Right cardiac atrium (tissue), 5 donors: ENCODE results near the gene SELPLG. TPM values are rescaled to one million over a fixed set of nuclear protein-coding genes. Genes with fewer than 3 reads are reported as not detected.
A peak's percentile ranks its signal among the peaks of the same experiment; 100 is the strongest.
"Not testable (repeated sequence)": the region's sequence is repeated elsewhere in the genome, so short reads cannot be mapped to it uniquely, and the experiment has no call there.

Experiments
- ATAC-seq, 2 donors: fragments of 200-7000 bp; cut with Tn5 transposase; one replicate each; pipeline versions ENCODE4 v1.8.0 to v1.9.1; 2020; ENCODE audit warnings: moderate library complexity in 2 of 2, mild to moderate bottlenecking in 1 of 2
- DNase-seq, 3 donors: peaks; one replicate each; pipeline ENCODE4 v3.0.0-alpha.2; 2020
- H3K27ac ChIP-seq: one replicate; pipeline ENCODE4 v1.5.1; 2013; ENCODE audit warnings: mild to moderate bottlenecking, low read length, control low read depth, moderate library complexity
- H3K27me3 ChIP-seq: one replicate; pipeline ENCODE4 v1.6.1; 2013; ENCODE audit not compliant: control insufficient read depth, insufficient read depth
- H3K4me1 ChIP-seq: one replicate; pipeline ENCODE4 v1.6.1; 2013; ENCODE audit warnings: low read length; ENCODE audit not compliant: control insufficient read depth, insufficient read depth
- H3K4me3 ChIP-seq: one replicate; pipeline ENCODE4 v1.5.1; 2013; ENCODE audit warnings: low read length, control low read depth
- H3K9me3 ChIP-seq: one replicate; pipeline ENCODE4 v1.6.1; 2013; ENCODE audit warnings: low read length; ENCODE audit not compliant: control insufficient read depth
- WGBS: extraction: QIAGEN DNeasy Blood & Tissue Kit; methylation state at CpG from one replicate; pipeline ENCODE4 v1.1.7; 2013; 5-methylcytosine and 5-hydroxymethylcytosine counted together
- intact Hi-C, 4 donors: fragments of 100-400 bp; cut with DNase I; formaldehyde crosslinking; loops; one replicate each; pipeline versions ENCODE4 v1.11.0 to v1.14.0; 2022 to 2023
- polyA plus RNA-seq: library from polyadenylated mRNA; stranded (reverse); fragments of 200-250 nt; gene quantifications from one replicate; pipeline ENCODE4 v1.2.3, GENCODE V29; 2013
- total RNA-seq, 4 donors: library from RNA; stranded (reverse); fragmentation: NEBNext Ultra II Directional; extraction: Animal tissue kit (Norgen Biotek cat#: 25700); gene quantifications; one replicate each; pipeline ENCODE4 v1.2.1, GENCODE V29; 2021
- donor health status: healthy with polysubstance abuse.
- donor health status: DM: no; HTN: yes; CAD: no.
- donor health status: DM: no; HTN: no; CAD: no.
- donor health status: DM: no; HTN: yes; CAD: no; lungs with severe emphysema.
- donor health status: DM: yes; HTN: yes; CAD: no.

Gene SELPLG
- total and polyA plus RNA-seq, 5 donors = 1.9 to 6.2 (median 3.8) TPM

GRCh38 chr12:108595711-108596647 is 37.7 kb downstream of the SELPLG start:
- Histone ChIP-seq H3K4me1 (no peaks in the 10 kb centered on the region), H3K27ac (no peak overlapping the region), H3K27me3 (no peaks in the 10 kb centered on the region), H3K4me3 (no peak overlapping the region), H3K9me3 (no peaks in the 10 kb centered on the region)
- DNase-seq (no peak), ATAC-seq (no peak)
- intact Hi-C loops = no loop called here
- 66% methylated on average over 17 of the region's 17 CpGs for WGBS

DNA sequence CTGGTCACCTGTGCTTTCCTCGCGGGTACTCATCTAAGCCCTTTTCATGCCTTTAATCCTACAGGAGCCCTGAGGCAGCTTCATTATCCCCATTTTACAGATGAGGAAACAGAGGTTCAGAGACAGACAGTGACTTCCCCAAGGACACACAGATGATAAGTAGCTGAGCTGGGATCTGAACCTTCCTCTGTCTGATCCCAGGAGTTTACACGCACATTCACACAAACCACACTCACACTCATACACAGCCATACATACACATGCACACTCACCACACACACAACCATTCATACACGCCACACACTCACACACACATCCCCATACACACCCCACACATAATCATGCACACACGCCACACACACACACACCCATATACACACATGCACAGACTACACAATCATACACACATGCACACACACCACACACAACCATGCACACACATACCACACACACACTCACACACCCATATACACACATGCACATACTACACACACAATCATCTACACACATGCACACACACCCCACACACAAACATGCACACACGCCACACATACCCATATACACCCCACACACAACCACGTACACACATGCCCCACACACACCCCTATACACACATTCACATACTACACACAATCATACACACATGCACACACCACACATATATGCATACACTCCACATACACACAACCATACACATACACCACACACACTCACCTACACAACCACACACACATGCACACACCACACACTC is 38.6 kb downstream of the SELPLG start:
- Histone ChIP-seq H3K4me3 (no peak overlapping the region), H3K27me3 (no peaks in the 10 kb centered on the region), H3K4me1 (no peaks in the 10 kb centered on the region), H3K27ac (no peak overlapping the region), H3K9me3 (no peaks in the 10 kb centered on the region)
- ATAC-seq = no peak
- intact Hi-C loops = no loop called here
- 96% methylated on average over 7 of the region's 7 CpGs for WGBS
- no peak for DNase-seq

- no peak overlapping the region for H3K27ac ChIP-seq
- ATAC-seq (no peak), DNase-seq (no peak)
- 98% methylated on average over 10 of the region's 10 CpGs for WGBS
- no peaks in the 10 kb centered on the region for H3K9me3 ChIP-seq
- no peaks in the 10 kb centered on the region for H3K27me3 ChIP-seq
- no peak overlapping the region for H3K4me3 ChIP-seq
- intact Hi-C loops = no loop called here
- H3K4me1 ChIP-seq = no peaks in the 10 kb centered on the region
Observed at GRCh38 chr12:108594323-108594903, 39.3 kb downstream of the SELPLG start.

- no peak for DNase-seq
- Histone ChIP-seq H3K27ac (no peak overlapping the region), H3K4me1 (no peaks in the 10 kb centered on the region), H3K4me3 (no peak overlapping the region), H3K9me3 (no peaks in the 10 kb centered on the region), H3K27me3 (no peaks in the 10 kb centered on the region)
- ATAC-seq = no peak
- 91% methylated on average over 25 of the region's 25 CpGs for WGBS
- intact Hi-C loops = no loop called here
Observed at GRCh38 chr12:108592033-108592909, 41.4 kb downstream of the SELPLG start.

GRCh38 chr12:108591267-108591980 is 42.3 kb downstream of the SELPLG start:
- no peaks in the 10 kb centered on the region for H3K4me1 ChIP-seq
- intact Hi-C loops = no loop called here
- WGBS = 79% methylated on average over 22 of the region's 22 CpGs
- no peaks in the 10 kb centered on the region for H3K9me3 ChIP-seq
- no peaks in the 10 kb centered on the region for H3K27me3 ChIP-seq
- no peak for ATAC-seq
- no peak overlapping the region for H3K27ac ChIP-seq
- DNase-seq = no peak
- H3K4me3 ChIP-seq = no peak overlapping the region

GRCh38 chr12:108590463-108590862 is 43.2 kb downstream of the SELPLG start:
- H3K4me3 ChIP-seq, intact Hi-C loops, DNase-seq, H3K27ac ChIP-seq, H3K27me3 ChIP-seq, H3K9me3 ChIP-seq, ATAC-seq, H3K4me1 ChIP-seq: not testable (repeated sequence)
- 89% methylated on average over 9 of the region's 9 CpGs for WGBS

DNA sequence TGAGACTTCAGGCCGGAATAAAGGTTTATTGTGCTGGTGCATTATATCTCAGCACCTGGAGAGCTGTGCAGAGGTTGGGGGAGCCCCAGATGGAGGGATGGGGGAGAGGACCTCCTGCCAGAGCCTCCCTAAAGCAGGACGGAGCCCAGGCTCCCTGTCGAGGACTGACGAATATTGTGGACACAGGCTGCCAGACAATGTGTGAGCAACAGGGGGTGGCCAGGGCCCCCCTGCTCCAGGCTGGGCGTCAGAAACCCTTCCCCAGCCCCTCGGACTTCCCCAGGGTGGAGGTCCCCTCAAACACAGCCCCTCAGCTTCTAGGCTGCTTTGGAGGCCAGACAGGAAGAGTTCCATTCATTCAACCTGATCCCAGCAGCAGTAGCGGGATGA is 43.9 kb downstream of the SELPLG start:
- intact Hi-C loops = no loop called here

DNA sequence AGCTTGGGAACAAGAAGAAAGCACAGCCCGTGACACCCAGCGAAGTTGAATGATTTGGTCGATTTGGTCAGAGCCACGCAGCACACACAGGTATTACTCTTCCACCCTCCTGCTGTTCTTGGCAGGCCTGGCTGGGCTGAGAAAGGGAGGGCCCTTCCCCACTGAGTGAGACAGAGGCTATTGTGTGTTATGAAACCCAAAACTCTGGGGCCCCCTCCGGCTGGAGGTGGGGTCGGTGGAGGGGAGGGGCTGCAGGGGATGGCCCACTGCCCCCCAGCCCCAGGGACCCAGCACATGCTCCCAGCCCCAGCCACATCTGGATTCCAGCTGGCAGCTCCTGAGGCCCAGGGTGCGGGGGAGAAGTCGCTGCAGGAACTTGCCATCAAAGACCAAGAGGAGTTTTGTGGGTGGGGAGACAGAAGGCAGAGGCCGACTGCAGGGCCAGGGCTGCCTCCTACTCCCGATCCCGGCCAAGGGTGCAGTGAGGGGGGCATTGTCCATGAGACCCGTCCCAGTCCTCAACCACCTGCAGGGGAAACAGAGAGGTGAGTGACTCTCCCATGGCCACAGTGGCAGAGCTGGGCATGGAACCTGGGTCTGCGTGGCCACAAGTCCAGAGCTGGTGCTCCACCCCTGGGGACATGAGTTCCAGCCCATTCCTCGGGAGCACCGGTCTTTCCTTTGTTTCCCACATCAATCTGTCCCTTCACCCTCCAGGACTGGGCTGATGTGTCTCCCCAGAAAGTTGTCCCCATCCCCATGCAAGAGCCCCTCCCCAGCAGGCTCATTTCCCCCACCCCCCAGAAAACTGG is 44.5 kb downstream of the SELPLG start:
- DNase-seq (no peak), ATAC-seq (peak; percentile 28 to 43)
- no peaks in the 10 kb centered on the region for H3K9me3 ChIP-seq
- no peaks in the 10 kb centered on the region for H3K4me1 ChIP-seq
- intact Hi-C loops = no loop called here
- no peaks in the 10 kb centered on the region for H3K27me3 ChIP-seq
- no peak overlapping the region for H3K4me3 ChIP-seq
- WGBS = 40% methylated on average over 15 of the region's 15 CpGs
- no peak overlapping the region for H3K27ac ChIP-seq

More for the DNA sequence above, 43.9 kb downstream of the SELPLG start:
- no peaks in the 10 kb centered on the region for H3K4me1 ChIP-seq
- no peaks in the 10 kb centered on the region for H3K27me3 ChIP-seq
- WGBS = 64% methylated on average over 7 of the region's 7 CpGs
- DNase-seq (no peak), ATAC-seq (no peak)
- no peak overlapping the region for H3K27ac ChIP-seq
- no peak overlapping the region for H3K4me3 ChIP-seq
- no peaks in the 10 kb centered on the region for H3K9me3 ChIP-seq

- 56% methylated on average over 4 of the region's 4 CpGs for WGBS
- no peaks in the 10 kb centered on the region for H3K4me1 ChIP-seq
- H3K27me3 ChIP-seq = no peaks in the 10 kb centered on the region
- intact Hi-C loops = no loop called here
- DNase-seq (no peak), ATAC-seq (no peak)
- H3K27ac ChIP-seq = no peak overlapping the region
- H3K9me3 ChIP-seq = no peaks in the 10 kb centered on the region
- H3K4me3 ChIP-seq = no peak overlapping the region
Observed at GRCh38 chr12:108587826-108588225, 45.9 kb downstream of the SELPLG start.
